CD14-positive monocyte (primary cell): ENCODE measurements around the gene TMEM178B. TPM values are rescaled to one million over a fixed set of nuclear protein-coding genes. Genes with fewer than 3 reads are reported as not detected.

ENCODE experiments used
- DNase-seq, 3 donors: peaks; one replicate each; pipeline ENCODE4 v3.0.0-alpha.2; 2011 to 2022
- H2AFZ ChIP-seq: 2 replicates; pipeline ENCODE4 v1.6.0; 2012; ENCODE audit warnings: mild to moderate bottlenecking, low read depth, low read length, inconsistent platforms; ENCODE audit not compliant: insufficient read depth, poor library complexity, severe bottlenecking
- H3K27ac ChIP-seq, 2 donors: 1 replicate in 1 of 2; 2 replicates in 1 of 2; pipeline ENCODE4 v1.5.1; 2012 to 2013; ENCODE audit warnings: low read length in 2 of 2, control low read depth in 1 of 2, inconsistent platforms in 1 of 2, low read depth in 1 of 2, mild to moderate bottlenecking in 1 of 2
- H3K27me3 ChIP-seq, 2 donors: one replicate each; pipeline versions ENCODE4 v1.6.0 to v1.6.1; 2011 to 2013; ENCODE audit warnings: low read length in 2 of 2; ENCODE audit not compliant: control insufficient read depth in 2 of 2, insufficient read depth in 2 of 2
- H3K36me3 ChIP-seq, 2 donors: replicated peaks in 1 of 2; 1 replicate in 1 of 2; 2 replicates in 1 of 2; pipeline versions ENCODE4 v1.5.1 to v1.6.1; 2012 to 2013; ENCODE audit warnings: low read length in 2 of 2, control low read depth in 1 of 2, inconsistent platforms in 1 of 2, mild to moderate bottlenecking in 1 of 2; ENCODE audit not compliant: insufficient read depth in 2 of 2, control insufficient read depth in 1 of 2
- H3K4me1 ChIP-seq, 2 donors: 1 replicate in 1 of 2; 2 replicates in 1 of 2; pipeline versions ENCODE4 v1.5.1 to v1.6.1; 2012 to 2013; ENCODE audit warnings: low read length in 2 of 2, control low read depth in 1 of 2, inconsistent platforms in 1 of 2, mild to moderate bottlenecking in 1 of 2, moderate library complexity in 1 of 2; ENCODE audit not compliant: insufficient read depth in 2 of 2, control insufficient read depth in 1 of 2
- H3K4me2 ChIP-seq: replicated peaks from 2 replicates; pipeline ENCODE3; 2012; ENCODE audit warnings: low read length, moderate library complexity, mild to moderate bottlenecking; ENCODE audit not compliant: poor library complexity, severe bottlenecking; ENCODE audit errors: extremely low read depth
- H3K4me3 ChIP-seq, 3 experiments: fragments of 200-600 bp in 1 of 3; sonication (generic) in 1 of 3; replicated peaks in 1 of 3; 1 replicate in 2 of 3; 2 replicates in 1 of 3; pipeline ENCODE4 v1.5.1; 2011 to 2013; ENCODE audit warnings: low read length in 3 of 3, mild to moderate bottlenecking in 3 of 3, control low read depth in 2 of 3, low read depth in 2 of 3, inconsistent platforms in 1 of 3, moderate library complexity in 1 of 3
- H3K79me2 ChIP-seq: 2 replicates; pipeline ENCODE4 v1.6.0; 2012; ENCODE audit warnings: mild to moderate bottlenecking, control low read depth, inconsistent platforms, low read length, moderate library complexity; ENCODE audit not compliant: insufficient read depth
- H3K9ac ChIP-seq: 2 replicates; pipeline ENCODE4 v1.6.0; 2017; ENCODE audit warnings: low read length, mild to moderate bottlenecking; ENCODE audit not compliant: insufficient read depth, poor library complexity, severe bottlenecking
- H3K9me3 ChIP-seq, 2 donors: replicated peaks in 1 of 2; 1 replicate in 1 of 2; 2 replicates in 1 of 2; pipeline versions ENCODE4 v1.5.1 to v1.6.1; 2012 to 2013; ENCODE audit warnings: low read length in 2 of 2, control low read depth in 1 of 2; ENCODE audit not compliant: control insufficient read depth in 1 of 2, insufficient read depth in 1 of 2
- H4K20me1 ChIP-seq: 2 replicates; pipeline ENCODE4 v1.6.0; 2012; ENCODE audit warnings: mild to moderate bottlenecking, low read length, control low read depth, moderate library complexity; ENCODE audit not compliant: insufficient read depth
- H3K27ac Mint-ChIP-seq, 7 donors: one replicate each; pipeline ENCODE4 v1.8.0; 2020; ENCODE audit warnings: mild to moderate bottlenecking in 7 of 7, mixed read lengths in 7 of 7, moderate library complexity in 6 of 7, inconsistent platforms in 2 of 7
- H3K27me3 Mint-ChIP-seq, 3 donors: one replicate each; pipeline ENCODE4 v1.8.0; 2021 to 2022; ENCODE audit warnings: low read depth in 3 of 3, mild to moderate bottlenecking in 3 of 3, mixed read lengths in 3 of 3, moderate library complexity in 3 of 3, inconsistent platforms in 1 of 3
- H3K36me3 Mint-ChIP-seq, 2 donors: one replicate each; pipeline ENCODE4 v1.8.0; 2020; ENCODE audit warnings: mixed read lengths in 2 of 2, inconsistent platforms in 1 of 2, mild to moderate bottlenecking in 1 of 2
- H3K4me1 Mint-ChIP-seq: one replicate; pipeline ENCODE4 v1.8.0; 2020; ENCODE audit warnings: mild to moderate bottlenecking, mixed read lengths
- H3K4me3 Mint-ChIP-seq, 2 donors: one replicate each; pipeline ENCODE4 v1.8.0; 2020; ENCODE audit warnings: mild to moderate bottlenecking in 2 of 2, mixed read lengths in 2 of 2, moderate library complexity in 1 of 2
- H3K9me3 Mint-ChIP-seq, 7 donors: one replicate each; pipeline ENCODE4 v1.8.0; 2020 to 2022; ENCODE audit warnings: mixed read lengths in 7 of 7, mild to moderate bottlenecking in 6 of 7, moderate library complexity in 6 of 7, inconsistent platforms in 2 of 7
- CTCF ChIP-seq: fragments of 200-600 bp; IDR thresholded peaks from one replicate; pipeline ENCODE4 v1.8.0; 2022; ENCODE audit warnings: antibody characterized with exemption, mild to moderate bottlenecking
- WGBS: methylation state at CpG from one replicate; pipeline ENCODE4 v1.1.5; 2013; ENCODE audit warnings: missing lambda C conversion rate; ENCODE audit not compliant: insufficient coverage; 5-methylcytosine and 5-hydroxymethylcytosine counted together
- intact Hi-C, 2 donors: fragments of 100-400 bp; cut with micrococcal nuclease; formaldehyde crosslinking; loops; one replicate each; pipeline versions ENCODE4 v1.15.0 to v1.15.1; 2023
- polyA plus RNA-seq, 3 donors: library from polyadenylated mRNA; depleted of rRNA in 1 of 3; unstranded in 2 of 3; stranded (reverse) in 1 of 3; fragments of 300-500 nt in 2 of 3; fragments of >200 nt in 1 of 3; fragmentation: Illumina TruSeq in 2 of 3; gene quantifications; 1 replicate in 2 of 3; 2 replicates in 1 of 3; pipeline ENCODE4 v1.2.3, GENCODE V29; 2012 to 2021

The TMEM178B gene
- polyA plus RNA-seq, 3 donors: not detected

DNA sequence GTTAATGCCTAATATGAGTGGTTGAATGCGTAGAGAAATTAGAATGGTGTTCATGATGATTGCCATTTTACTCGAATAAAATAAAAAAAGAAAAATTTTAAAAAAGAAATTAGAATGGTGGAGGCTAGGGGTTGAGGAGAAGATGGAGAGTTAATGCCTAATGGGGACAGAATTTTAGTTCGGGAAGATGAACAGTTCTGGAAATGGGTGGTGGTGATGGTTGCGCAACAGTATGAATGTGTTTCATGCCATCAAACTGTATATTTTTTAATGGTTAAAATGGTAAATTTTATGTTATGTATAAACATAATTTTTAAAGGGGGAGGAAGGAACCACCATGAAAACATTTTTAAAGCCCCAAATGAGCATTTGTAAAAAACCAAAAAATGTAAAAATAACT, 337.3 kb downstream of the TMEM178B start:
- H3K4me1 ChIP-seq: no peaks in the 10 kb centered on the region
- no peak overlapping the region for H2AFZ ChIP-seq
- no peaks in the 10 kb centered on the region for H4K20me1 ChIP-seq
- Mint-ChIP-seq H3K4me3 (no peak overlapping the region), H3K9me3 (peaks cover 0 to 4% (median 0%) of the 10 kb centered on the region in 7 donors), H3K27me3 (peaks cover 3 to 12% (median 6%) of the 10 kb centered on the region in 3 donors), H3K36me3 (no peaks in the 10 kb centered on the region), H3K27ac (no peak overlapping the region), H3K4me1 (no peaks in the 10 kb centered on the region)
- no peaks in the 10 kb centered on the region for H3K79me2 ChIP-seq
- H3K4me3 ChIP-seq: no peak overlapping the region
- no peak for TF ChIP-seq CTCF
- H3K27ac ChIP-seq: no peak overlapping the region
- H3K9me3 ChIP-seq: no peaks in the 10 kb centered on the region
- DNase-seq: no peak
- H3K4me2 ChIP-seq: no peak overlapping the region
- no peaks in the 10 kb centered on the region for H3K36me3 ChIP-seq
- no peak overlapping the region for H3K9ac ChIP-seq
- intact Hi-C loops: no loop called here
- peaks cover 0 to 2% of the 10 kb centered on the region in 2 donors for H3K27me3 ChIP-seq
- 89% methylated on average over 3 of the region's 4 CpGs for WGBS

DNA sequence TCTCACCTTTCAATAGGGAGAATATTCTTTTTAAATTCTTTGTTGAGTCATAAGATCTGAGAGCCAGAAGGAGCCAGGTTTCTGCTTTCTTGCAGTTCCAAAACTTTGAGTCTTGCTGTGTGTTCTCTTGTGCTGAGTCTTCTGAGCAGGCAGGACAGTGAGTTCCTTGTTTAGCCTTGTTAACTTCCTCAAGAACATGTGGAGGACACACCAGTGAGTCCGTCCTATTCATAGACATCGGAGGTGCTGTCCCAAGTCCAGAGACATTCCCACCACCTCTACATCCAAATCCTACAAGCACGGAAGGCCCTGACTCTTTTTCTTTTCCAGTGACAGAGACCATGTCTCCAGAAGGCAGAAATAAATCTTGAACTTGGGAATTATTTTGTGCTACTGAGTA, 342.1 kb downstream of the TMEM178B start:
- Histone ChIP-seq H3K27ac (no peak overlapping the region), H4K20me1 (no peaks in the 10 kb centered on the region), H3K9ac (no peak overlapping the region), H3K4me2 (no peak overlapping the region), H3K4me3 (no peak overlapping the region), H3K27me3 (no peaks in the 10 kb centered on the region), H2AFZ (no peak overlapping the region), H3K9me3 (no peaks in the 10 kb centered on the region), H3K4me1 (no peaks in the 10 kb centered on the region), H3K36me3 (no peaks in the 10 kb centered on the region), H3K79me2 (no peaks in the 10 kb centered on the region)
- Mint-ChIP-seq H3K4me1 (no peaks in the 10 kb centered on the region), H3K9me3 (peaks cover 0 to 4% (median 0%) of the 10 kb centered on the region in 7 donors), H3K4me3 (no peak overlapping the region), H3K27me3 (peaks cover 3 to 4% (median 3%) of the 10 kb centered on the region in 3 donors), H3K36me3 (no peaks in the 10 kb centered on the region), H3K27ac (no peak overlapping the region)
- WGBS: 93% methylated on average over 2 of the region's 3 CpGs
- no peak for TF ChIP-seq CTCF
- intact Hi-C loops: no loop called here
- DNase-seq: no peak
